Globus pallidus (tissue), 1 donor: Measurements from ENCODE around the gene IGFL1.
"Not testable (repeated sequence)": the region's sequence is repeated elsewhere in the genome, so short reads cannot be mapped to it uniquely, and the experiment has no call there.

Experiments
- DNase-seq: peaks from one replicate; pipeline ENCODE4 v3.0.0-alpha.2; 2015; ENCODE audit warnings: low spot score

The IGFL1 gene

DNA sequence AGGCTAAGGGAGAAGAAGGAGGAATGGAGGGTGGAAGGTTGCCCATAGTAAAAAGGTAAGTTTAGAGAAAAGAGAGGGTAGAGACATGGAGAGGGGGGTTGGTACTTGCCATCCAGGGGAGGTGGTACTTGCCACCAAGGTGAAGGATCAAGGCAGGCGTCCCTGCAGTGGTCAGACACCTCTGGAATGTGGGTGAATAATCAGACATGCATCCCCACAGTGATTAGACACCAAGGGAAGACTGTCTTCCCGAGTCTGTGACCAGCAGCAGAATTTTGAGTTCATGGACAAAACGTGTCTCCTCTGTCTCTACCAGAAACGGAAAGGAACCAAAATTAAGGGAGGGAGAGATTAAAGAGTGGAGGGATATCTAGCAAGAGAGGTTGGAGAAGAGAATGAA lies 27.1 kb upstream of the IGFL1 start:
- DNase-seq, result no peak

GRCh38 chr19:46202872-46203860 lies 26.4 kb upstream of the IGFL1 start:
- peak; percentile 46 for DNase-seq

- DNase-seq, result no peak
These were observed 25.5 kb upstream of the IGFL1 start for GRCh38 chr19:46204008-46204407.

DNA sequence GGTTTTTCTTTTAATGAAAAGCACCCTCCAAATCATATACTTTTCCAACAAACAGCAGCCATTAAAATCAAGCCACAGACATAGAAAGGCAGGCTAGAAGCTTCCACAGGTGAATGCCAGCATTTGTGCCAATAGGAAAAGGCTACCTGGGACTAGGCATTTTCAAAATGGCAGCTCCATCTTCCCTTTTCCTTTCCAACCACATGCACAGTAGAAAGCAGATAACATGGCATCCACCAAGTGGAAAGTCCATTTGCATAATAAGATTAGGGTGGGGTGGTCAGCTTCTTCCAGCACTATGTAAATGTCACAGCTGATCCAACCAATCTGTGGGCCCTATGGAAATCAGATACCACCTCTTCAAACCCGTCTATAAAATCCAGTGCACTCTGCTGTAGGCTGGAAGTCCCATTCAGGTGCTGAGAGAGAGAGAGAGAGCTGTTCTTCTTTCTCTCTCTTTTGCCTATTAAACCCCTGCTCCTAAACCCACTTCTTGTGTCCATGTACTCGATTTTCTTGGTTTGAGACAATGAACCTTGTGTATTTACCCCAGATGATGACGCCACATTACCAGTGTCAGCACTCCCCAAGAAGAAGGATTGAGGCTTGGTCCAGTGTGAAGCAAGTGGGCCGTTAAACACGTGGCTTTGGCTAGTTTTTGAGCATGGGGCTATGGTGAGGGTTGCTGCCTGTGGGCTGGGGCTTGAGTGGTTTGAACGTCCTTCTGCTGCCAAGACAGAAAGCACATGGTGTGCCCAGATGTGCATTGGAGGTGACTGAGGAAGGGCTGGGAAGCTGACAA lies 24.2 kb upstream of the IGFL1 start:
- DNase-seq, result no peak

DNA sequence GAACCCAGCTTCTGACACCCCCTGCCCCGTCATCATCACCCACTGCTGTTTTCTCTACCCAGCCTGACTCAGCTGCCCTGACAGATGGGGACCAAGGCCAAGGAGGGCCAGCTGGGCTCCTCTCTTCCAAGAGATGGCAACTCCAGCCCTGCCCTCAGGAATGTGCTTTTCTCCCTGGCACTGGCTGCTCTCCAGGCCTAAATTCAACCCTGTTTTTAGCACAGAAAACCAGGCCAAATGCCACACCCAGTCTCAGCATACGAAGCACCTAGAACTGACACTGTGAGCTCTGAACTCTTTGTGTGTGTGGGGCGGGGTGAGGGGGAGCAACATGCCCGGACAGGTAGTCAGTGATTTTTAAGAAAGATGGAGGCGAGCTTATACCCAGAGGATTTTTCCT lies 23.4 kb upstream of the IGFL1 start:
- DNase-seq, result no peak

DNA sequence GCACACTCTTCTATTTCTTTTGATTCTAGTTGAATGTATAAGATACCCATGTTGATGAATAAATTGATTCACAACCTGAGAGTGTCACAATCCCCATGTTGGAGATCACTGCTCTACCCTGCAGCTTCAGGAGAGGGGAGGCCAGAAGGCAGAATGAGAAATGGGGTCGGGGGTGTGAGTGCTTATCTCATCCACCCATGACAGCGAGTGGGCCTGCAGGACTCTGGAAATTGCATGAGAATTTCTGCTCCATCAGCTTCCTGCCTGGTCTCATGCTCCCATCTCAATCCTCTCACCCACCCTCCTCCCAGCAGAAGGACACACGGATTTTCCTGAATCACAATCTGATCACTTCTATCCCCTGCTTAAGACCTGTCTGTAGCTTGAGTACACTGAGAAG lies 22.9 kb upstream of the IGFL1 start:
- no peak for DNase-seq

DNA sequence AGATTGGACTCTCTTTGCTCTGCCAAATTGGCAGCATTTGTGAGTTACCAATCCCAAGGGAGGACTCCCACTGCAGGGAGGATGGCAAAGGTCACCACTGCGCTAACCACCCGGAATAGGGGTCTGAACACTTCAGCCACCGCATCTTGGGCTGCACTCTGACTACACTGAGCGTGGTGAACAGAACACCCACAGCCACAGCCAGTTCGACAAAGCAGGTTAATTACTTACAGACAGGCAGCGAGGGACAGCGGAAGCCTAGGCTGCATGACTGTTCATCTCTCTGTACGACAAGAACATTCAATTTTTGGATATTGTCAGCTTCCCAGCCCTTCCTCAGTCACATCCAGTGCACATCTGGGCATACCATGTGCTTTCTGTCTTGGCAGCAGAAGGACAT lies 21.7 kb upstream of the IGFL1 start:
- DNase-seq, result not testable (repeated sequence)

GRCh38 chr19:46209051-46209450 lies 20.5 kb upstream of the IGFL1 start:
- no peak for DNase-seq

DNA sequence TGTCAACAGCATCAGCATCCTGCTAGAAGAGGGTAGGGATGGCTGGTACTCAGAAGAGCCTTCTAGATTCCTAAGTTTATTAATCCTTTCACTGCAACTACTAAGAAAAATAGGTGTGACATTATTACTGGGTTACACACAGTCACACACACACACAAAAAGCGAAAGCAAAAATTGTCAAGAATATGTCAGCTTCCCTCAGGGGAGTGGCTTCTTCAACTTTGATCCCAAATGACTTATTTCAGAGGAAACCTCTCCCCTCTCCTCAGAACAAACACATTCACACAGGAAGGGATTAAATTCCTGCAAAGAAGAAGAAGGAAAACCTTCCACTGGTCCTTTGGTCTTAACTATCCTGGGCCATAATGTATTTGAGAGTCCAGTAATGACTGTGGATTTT lies 20.1 kb upstream of the IGFL1 start:
- no peak for DNase-seq

- DNase-seq, result no peak
These were observed 18.9 kb upstream of the IGFL1 start for GRCh38 chr19:46210669-46211068.

DNA sequence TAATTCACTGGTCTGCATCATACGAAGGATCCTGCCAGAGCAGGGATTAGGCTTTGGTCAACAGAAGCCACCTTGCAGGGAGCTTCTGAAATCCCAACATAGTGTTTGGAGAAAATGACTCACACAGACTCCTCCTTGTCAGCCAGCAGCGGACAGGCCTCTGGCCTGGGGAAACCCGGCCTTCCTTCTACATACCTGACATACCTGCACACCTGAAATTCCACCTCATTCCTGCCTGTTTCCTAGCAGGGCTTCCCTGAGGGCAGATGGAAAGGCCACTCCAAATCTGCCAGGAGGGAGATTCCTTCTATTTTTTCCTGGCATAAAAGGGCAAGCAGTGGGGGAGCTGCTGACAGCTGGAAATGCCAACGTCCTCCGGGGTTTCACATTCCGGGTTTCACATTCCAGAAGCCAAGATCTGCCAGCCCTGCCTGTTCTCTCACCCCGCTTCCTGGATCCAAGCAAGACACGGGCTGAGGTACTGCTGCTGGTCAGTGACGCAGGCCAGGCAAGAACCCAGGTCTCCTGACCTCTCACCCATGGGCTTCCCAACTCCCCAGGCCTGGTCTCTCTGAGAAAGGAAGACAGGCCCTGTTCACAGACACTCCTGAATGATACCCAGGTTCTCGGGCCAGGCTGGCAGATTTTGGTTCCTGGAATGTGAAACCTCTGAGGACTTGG lies 18.2 kb upstream of the IGFL1 start:
- DNase-seq, result no peak

DNA sequence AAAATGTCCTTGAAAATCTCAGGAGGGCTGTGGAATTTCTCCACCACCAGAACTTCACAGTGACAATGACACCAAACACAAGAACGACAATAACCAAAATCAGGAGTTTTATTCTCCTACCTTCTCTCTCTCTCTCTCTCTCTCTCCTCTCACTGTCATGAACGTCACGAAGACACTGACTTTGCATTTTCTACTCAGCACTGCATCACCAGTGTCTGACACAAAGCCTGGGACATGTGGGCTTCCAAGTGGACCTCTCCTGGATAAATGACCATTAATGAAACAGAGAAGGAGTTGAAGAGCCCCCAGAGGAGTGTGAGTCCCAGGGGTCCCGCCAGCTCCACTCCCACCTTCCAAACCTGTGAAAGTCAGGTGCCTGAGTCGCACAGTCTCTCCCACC lies 16.9 kb upstream of the IGFL1 start:
- not testable (repeated sequence) for DNase-seq

DNA sequence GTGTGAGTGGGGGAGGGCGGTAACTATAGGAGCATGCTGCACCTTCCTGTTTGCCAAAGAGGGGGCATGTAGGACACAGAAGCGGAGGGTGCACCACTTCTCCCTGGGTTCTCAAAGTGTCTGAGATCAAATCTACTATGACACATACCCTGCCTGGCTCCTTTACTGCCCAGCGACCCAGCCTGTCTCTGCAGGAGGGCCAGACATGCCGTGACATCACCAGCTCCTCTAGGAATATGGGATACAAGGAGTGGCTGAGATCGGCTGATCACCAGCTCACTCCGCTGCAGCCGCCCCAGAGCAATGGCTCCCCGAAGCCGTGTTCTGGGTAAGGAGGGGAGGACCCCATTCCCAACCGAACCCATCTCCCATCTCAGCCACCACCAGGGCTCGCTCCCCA lies 16.4 kb upstream of the IGFL1 start:
- no peak for DNase-seq

- DNase-seq, result no peak
These were observed 15.7 kb upstream of the IGFL1 start for GRCh38 chr19:46213806-46214205.

- no peak for DNase-seq
These were observed 12.9 kb upstream of the IGFL1 start for GRCh38 chr19:46216612-46217011.

- no peak for DNase-seq
These were observed 12.1 kb upstream of the IGFL1 start for GRCh38 chr19:46217476-46217875.

GRCh38 chr19:46218160-46218559 lies 11.4 kb upstream of the IGFL1 start:
- DNase-seq, result no peak

DNA sequence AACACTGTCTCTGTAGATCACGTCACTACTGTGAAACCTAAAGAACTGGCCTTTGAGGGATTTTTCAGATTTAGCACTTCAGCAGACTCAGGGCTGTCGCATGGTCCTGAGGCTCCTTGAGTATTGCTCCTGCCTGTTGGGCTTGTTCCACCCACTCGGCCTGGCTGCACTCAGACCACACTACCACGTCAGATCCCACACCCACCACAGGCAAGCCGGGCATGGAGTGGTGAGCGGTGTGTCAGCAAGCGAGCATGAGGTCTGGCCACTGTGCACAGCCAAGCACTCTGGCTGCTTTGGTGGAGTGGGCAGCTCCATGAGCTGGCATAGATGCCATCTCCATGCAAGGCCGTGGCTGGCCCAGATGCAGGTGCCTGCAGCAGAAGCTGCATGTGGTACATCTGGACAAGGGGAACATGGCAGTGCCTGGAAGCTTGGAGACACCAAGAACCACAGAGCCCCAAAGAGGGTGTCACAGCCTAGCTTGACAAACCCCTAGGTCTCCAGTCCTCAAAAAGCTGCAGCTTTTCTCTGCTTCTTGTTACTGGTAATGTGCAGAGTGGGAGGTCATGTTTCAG lies 9.4 kb upstream of the IGFL1 start:
- DNase-seq, result no peak

DNA sequence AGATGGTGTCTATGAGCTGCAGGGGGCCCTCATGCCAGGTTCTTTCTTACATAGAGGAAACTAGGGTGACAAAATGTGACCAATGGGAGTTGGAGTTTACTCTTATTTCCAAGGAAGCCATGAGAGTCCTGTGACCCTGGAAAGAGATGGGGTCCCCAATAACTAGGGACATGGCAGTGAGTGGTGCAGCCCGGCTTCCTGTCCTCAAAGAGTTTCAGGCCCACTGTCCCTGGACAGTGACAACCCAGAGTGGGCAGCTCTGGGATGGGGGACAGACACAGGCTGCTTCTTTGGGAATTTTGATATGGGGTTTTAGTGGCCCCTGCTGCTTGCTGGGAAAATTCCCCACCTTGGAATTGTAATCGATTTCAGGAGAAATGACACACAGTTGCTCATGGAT lies 8.4 kb upstream of the IGFL1 start:
- DNase-seq, result no peak

- no peak for DNase-seq
These were observed 7.4 kb upstream of the IGFL1 start for GRCh38 chr19:46221981-46222610.

GRCh38 chr19:46223787-46224186 lies 5.8 kb upstream of the IGFL1 start:
- DNase-seq, result not testable (repeated sequence)

GRCh38 chr19:46224773-46225172 lies 4.8 kb upstream of the IGFL1 start:
- DNase-seq, result no peak
